GM12865 (cell line): ENCODE data around the gene RAB7B.

Experiments used
- DNase-seq: peaks from one replicate; pipeline ENCODE4 v3.0.0; 2010; ENCODE audit warnings: low read depth
- H3K4me3 ChIP-seq: 2 replicates; pipeline ENCODE4 v1.5.1; 2011; ENCODE audit warnings: mild to moderate bottlenecking, low read depth, low read length, control low read depth
- CTCF ChIP-seq: IDR thresholded peaks from 2 replicates; pipeline ENCODE4 v1.5.1; 2011; ENCODE audit warnings: low read length, control low read depth, low read depth, inconsistent platforms; ENCODE audit not compliant: insufficient read depth; ENCODE audit errors: missing control alignments

The RAB7B gene

GRCh38 chr1:205936846-205937586 lies 66.2 kb downstream of the RAB7B start:
- TF ChIP-seq CTCF = no peak
- H3K4me3 ChIP-seq = no peak overlapping the region
- no peak for DNase-seq

- TF ChIP-seq CTCF = no peak
- no peak overlapping the region for H3K4me3 ChIP-seq
- no peak for DNase-seq
Observed at GRCh38 chr1:205936311-205936710, 66.9 kb downstream of the RAB7B start.

GRCh38 chr1:205935869-205936268 lies 67.3 kb downstream of the RAB7B start:
- DNase-seq = no peak
- no peak for TF ChIP-seq CTCF
- no peak overlapping the region for H3K4me3 ChIP-seq

- DNase-seq = no peak
- H3K4me3 ChIP-seq = no peak overlapping the region
- TF ChIP-seq CTCF = no peak
Observed at GRCh38 chr1:205934788-205935187, 68.4 kb downstream of the RAB7B start.

- no peak for DNase-seq
Observed at GRCh38 chr1:205933671-205934618, 69.2 kb downstream of the RAB7B start.

GRCh38 chr1:205932776-205933175 lies 70.4 kb downstream of the RAB7B start:
- DNase-seq = no peak
- no peak for TF ChIP-seq CTCF
- H3K4me3 ChIP-seq = no peak overlapping the region

More at GRCh38 chr1:205933671-205934618, 69.2 kb downstream of the RAB7B start:
- H3K4me3 ChIP-seq = no peak overlapping the region
- TF ChIP-seq CTCF = no peak
